ENCODE measurements around the gene PIGQ.

PIGQ gene

DNA sequence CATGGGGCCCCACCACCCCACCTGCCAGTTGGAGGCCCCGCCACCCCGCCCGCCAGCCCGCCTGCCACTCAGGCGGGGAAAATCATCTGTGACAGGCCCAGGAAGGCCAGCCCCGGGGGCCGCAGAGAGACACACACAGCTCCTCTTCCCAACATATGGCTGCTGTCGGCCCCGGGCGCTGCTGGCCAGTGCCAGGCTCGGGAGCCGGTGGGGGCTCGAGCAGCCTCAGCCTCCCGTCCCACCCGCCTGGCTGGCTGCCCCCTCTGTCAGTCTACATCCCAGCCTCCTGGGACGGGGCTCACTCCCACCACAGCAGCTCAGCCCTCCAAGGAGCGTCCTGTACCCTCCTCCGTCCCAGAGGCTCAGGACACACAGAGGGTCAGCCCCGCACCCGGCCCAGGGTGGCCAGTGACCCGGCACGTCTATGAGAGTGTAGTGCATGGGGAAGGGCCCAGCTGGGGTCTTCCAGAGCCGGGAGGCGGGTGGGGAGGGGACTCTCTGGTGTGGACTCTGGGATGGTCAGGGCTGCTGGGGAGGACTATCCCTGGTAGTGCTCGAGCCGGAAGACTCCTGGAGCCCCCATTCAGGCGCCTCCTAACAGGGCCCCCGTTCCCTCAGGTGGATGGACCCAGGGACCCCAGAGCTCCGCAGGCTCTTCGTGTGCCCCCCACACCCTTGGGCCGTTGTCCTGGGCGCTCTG lies 13.1 kb upstream of the PIGQ start:
- DNase-seq, result no peak

DNA sequence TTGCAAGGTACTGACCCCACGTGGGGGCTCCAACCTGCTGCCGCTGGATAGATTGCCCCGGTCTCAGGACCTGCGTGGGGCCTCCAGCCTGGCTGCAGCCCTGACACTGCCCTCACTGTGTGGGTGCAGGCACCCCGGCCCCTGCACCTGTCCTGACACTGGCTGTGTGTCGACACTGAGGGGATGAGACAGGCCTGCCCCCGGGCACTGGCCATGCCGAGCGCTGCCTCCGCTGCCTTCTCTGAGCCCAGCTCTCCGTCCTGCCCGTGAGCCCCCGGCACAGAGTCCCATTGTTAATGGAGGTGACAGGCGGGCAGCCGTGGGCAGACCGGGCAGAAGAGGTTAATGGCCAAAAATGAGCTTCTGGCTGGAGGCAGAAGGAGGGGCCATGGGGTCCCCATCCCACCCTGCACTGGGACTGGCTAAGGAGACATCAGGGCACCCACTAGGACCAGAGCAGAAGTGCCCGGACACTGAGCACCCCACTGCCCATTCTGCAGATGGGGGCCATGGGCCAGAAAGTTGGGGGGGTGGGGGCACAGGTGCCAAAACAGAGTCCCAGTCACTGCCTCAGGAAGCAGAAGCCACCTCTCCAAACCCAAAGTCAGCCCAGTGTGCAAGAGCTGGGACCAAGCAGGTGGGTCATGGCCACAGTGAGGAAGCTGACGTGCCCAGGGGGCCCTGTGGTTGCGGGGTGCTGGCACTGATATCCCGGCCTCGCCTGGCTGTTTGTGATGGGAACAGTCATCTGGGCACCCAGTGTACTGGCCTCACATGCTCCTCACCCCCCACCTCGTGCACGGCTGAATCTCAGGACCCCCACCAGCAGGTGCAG lies 12.1 kb upstream of the PIGQ start:
- no peak for DNase-seq

DNA sequence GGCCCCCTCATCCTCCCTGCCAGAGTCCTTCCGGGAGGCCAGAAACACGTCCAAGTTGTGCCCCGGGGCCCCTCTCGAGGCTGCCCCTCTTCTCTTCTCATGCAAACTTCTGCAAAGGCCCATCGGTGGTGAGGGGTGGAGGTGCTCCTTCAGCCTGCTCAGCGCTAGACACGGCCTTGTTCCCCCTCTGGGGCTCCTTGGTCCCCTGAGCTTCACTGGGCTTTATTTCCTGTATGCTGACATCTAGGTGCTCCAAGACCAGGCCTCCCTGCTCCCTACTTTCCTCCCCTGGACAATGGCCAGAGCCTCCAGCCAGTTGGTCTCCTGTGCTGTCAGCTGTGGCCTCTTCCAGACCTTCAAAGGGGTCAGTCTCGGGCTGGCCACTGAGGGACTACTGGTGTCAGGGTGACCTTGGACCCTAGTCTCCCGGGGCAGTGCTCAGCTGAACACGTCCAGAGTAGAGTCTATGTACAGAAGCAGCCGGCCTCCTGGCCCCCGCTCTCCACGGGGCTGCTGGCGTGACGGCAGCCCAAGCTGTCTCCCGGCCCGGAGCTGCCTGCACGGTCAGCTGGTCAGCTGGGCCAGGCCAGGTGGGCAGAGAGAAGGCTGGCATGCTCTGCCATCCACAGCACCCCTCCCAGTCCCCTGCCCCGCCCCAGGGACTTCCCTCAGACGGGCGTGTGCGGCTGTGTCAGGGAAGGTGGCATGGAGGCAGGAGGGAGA lies 11.3 kb upstream of the PIGQ start:
- no peak for DNase-seq

DNA sequence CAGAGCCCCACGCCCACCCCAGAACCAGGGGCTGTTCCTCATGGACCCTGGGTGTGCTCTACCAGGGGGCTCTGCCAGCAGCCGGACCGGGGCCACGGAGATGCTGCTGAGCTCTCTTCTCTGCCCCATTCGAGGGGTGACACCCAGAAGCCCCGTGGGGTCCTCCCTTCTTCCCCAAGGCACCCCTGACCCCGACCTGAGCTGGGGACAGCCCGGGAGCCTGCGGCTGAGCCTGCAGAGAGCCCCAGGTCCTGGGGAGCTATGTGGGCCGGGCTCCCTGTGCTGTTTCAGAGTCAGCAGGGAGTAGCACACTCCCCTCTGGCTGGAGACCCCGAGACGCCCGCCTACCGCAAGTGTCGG lies 10.8 kb upstream of the PIGQ start:
- no peak for DNase-seq

GRCh38 chr16:559411-560203 lies 10.2 kb upstream of the PIGQ start:
- DNase-seq, result no peak

- DNase-seq, result no peak
Observed at GRCh38 chr16:560204-560700, 9.5 kb upstream of the PIGQ start, which contains the start of gene PRR35. Gene PRR35, plus strand, starts transcription at chr16:560394. Its CDS starts 2,901 bp downstream, at chr16:563295.

- DNase-seq, result no peak
Observed at GRCh38 chr16:560701-561412, 8.9 kb upstream of the PIGQ start.

- DNase-seq, result no peak
Observed at GRCh38 chr16:561413-561794, 8.4 kb upstream of the PIGQ start.

- no peak for DNase-seq
Observed at GRCh38 chr16:561957-562938, 7.5 kb upstream of the PIGQ start.

DNA sequence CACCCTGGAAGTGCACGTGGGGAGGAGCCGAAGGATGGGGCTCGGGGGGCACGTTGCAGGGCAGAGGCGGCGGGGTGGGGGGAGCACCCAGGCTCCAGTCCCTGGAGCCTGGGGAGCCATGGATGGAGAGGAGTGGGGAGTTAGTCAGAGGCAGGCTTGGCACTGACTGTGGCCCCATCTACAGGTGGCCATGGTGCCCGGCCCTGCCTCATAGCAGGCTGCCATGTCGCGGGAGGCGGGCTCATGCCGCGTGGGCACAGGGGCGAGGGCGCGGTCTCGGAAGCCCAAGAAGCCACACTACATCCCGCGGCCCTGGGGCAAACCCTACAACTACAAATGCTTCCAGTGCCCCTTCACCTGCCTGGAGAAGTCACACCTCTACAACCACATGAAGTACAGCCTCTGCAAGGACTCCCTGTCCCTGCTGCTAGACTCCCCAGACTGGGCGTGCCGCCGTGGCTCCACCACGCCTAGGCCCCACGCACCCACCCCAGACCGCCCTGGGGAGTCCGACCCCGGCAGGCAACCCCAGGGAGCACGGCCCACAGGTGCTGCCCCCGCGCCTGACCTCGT lies 6.6 kb upstream of the PIGQ start:
- no peak for DNase-seq

DNA sequence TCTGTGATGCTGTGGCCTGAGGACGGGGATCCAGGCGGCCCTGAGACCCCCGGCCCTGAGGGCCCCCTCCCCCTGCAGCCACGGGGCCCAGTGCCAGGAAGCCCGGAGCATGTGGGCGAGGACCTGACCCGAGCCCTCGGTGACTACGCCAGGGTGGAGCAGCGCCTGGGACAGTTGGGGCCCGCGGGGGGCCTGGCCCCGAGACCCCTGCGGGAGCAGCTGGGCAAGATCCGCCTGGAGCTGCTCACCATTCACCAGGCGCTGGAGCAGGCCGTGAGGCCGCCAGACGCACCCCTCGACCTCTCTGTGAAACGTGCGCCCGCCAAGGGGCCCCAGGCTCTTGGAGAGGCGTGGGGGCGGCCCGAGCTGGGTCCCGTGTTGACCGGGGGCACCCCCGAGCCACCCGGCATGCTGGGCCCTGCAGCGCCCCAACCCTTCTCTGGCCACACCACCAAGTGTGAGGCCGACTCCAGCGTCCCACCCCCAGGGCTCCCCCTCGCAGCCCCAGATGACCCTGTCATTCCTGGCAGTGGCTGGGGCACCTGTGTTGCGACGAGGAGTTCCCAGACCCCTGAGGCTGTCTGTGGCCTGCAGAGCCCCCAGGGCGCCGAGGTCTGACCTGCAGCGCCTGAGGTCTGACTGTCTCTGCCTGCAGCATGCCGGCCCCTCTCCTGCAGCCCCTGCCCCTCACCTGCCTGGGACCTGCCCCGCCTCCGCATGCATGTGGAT lies 4.9 kb upstream of the PIGQ start:
- no peak for DNase-seq

- no peak for DNase-seq
Observed at GRCh38 chr16:565419-566330, 4.1 kb upstream of the PIGQ start.

GRCh38 chr16:566475-567372 lies 3.0 kb upstream of the PIGQ start, which contains the start of gene NHLRC4:
Gene NHLRC4, plus strand, starts transcription at chr16:567005. Its CDS starts 1,043 bp downstream, at chr16:568048.
- DNase-seq, result peak in 1 of 2 experiments; percentile 4

- DNase-seq, result no peak
Observed at GRCh38 chr16:567373-568256, 2.2 kb upstream of the PIGQ start.

GRCh38 chr16:568401-569258 lies 1.1 kb upstream of the PIGQ start:
- no peak for DNase-seq

Data from SW 1271 (cell line).